HG03432 (cell line): ENCODE data around the gene CLNS1A.
"Not testable (repeated sequence)": the region's sequence is repeated elsewhere in the genome, so short reads cannot be mapped to it uniquely, and the experiment has no call there.

Experiments
- ATAC-seq: cut with Tn5 transposase; IDR thresholded peaks from one replicate; pipeline ENCODE4 v1.9.1; 2021; ENCODE audit warnings: mild to moderate bottlenecking, moderate library complexity; ENCODE audit not compliant: unreplicated experiment

CLNS1A gene

DNA sequence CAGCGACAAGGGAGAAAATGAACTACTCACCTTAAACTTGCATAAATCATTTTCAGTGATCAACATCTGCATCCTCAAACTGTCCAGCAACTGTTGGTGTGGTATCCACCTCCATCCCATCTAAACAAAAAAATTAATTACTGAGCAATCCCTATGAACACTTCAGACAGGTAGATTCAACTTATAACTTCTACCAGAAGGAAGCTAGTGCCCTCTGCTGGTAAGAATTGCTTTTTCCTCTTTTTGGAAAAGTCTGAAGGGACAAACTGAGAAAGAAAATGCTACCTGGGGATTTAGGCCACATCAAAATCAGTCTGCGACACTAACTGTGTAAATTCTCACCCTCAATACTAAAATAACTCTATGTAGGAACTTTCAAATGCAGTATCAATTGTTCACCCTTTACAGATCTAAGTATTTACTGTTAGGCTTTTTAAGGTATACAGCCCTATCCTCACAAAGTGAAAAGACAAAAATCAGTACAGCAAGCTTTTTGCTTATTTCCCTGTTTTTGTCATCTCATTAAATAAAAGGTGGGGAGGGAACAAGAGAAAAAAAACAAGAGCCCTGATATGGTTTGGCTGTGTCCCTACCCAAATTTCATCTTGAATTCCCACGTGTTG lies 17.9 kb downstream of the CLNS1A start:
- no peak for ATAC-seq

DNA sequence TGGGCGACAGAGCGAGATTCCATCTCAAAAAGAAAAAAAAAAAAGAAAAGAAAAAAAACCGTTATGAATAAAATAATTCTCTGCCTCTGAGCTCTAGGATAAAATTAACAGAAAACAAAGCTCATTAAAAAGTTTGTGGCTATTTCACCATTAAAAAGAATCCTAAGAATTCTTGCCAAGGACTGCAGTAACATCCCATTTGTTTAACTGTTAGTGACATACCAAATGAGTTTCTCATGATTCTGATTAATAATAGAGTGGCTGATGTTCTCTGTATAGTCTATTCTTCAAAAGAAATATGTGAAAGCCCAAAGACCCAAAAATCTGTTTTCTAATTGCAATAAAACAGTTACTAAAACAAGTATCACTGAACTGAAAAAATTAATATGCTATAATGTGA lies 19.7 kb downstream of the CLNS1A start:
- no peak for ATAC-seq

DNA sequence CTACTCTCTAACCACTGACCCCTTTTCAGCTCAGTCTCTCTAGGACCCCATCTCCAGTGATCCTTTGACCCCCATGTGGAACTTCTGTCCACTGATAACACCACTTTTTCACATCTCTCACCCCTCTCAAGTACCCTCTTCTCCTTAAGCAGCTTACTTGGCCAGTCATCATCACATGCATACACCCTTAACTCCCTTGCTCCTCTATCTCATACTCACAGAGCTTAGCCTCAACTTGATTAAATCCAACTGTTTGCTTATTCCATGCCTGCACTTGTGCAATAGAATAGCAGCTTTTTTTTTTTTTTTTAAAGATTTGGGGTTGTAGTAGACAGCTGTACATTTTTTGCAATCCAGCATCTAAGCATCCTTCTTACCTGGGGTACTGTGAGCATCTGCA lies 25.7 kb downstream of the CLNS1A start:
- no peak for ATAC-seq

DNA sequence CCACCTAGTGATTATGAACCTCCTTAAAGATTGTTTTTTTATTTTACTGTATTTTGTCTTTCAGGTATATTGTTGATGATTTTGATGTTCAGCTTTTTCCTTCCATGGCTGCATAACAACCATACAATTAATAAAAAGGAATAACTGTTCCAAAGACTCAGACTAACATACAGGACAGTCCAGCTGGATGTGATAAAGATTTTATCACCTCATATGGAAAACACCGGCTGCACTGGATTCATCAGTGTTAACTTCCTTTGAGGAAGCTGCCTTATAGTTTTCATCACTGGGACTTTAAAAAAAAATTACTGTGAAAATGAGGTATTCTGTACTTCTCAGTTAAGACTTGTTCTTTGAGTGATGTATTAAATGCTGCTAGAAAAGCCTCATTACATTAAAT lies 28.4 kb downstream of the CLNS1A start:
- ATAC-seq = no peak

- no peak for ATAC-seq
These were observed 33.3 kb downstream of the CLNS1A start for GRCh38 chr11:77604281-77604680.

GRCh38 chr11:77602381-77603088 lies 35.1 kb downstream of the CLNS1A start:
- no peak for ATAC-seq

- no peak for ATAC-seq
These were observed 39.4 kb downstream of the CLNS1A start for GRCh38 chr11:77598195-77598594.

GRCh38 chr11:77596626-77597025 lies 41.0 kb downstream of the CLNS1A start:
- ATAC-seq = no peak

DNA sequence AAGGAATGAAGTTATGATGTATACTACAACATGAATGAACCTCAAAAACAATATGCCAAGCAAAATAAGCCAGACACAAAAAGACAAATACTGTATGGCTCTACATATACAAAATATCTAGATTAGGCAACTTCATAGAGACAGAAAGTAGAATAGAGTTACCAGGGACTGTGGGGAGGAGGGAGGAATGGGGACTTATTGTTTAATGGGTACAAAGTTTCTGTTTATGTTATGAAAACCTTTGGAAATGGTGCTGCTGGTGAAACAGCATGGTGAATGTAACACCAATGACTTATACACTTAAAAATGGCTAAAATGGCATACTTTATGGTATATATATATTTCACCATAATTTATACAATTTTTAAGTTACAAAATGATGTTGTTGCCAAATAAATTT lies 43.7 kb downstream of the CLNS1A start:
- no peak for ATAC-seq

DNA sequence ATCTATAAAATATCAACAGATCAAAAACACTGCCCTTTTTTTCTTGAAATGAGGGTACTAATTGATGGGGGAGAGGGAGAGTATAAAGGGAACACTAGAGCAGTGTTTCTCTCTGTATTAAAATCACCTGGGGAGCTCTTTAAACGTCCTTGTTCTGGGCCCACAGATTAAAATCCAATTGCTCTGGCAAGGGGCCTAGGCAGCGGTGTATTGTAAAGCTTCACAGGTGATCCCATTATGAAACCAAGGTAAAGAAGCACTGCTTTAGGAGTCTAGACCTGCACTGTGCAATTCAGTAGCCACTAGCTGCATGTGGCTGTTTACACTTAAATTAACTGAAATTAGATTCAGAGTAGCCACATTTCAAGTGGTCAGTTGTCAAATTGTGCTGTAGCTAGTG lies 44.9 kb downstream of the CLNS1A start:
- ATAC-seq = no peak

GRCh38 chr11:77590194-77590782 lies 47.3 kb downstream of the CLNS1A start:
- no peak for ATAC-seq

DNA sequence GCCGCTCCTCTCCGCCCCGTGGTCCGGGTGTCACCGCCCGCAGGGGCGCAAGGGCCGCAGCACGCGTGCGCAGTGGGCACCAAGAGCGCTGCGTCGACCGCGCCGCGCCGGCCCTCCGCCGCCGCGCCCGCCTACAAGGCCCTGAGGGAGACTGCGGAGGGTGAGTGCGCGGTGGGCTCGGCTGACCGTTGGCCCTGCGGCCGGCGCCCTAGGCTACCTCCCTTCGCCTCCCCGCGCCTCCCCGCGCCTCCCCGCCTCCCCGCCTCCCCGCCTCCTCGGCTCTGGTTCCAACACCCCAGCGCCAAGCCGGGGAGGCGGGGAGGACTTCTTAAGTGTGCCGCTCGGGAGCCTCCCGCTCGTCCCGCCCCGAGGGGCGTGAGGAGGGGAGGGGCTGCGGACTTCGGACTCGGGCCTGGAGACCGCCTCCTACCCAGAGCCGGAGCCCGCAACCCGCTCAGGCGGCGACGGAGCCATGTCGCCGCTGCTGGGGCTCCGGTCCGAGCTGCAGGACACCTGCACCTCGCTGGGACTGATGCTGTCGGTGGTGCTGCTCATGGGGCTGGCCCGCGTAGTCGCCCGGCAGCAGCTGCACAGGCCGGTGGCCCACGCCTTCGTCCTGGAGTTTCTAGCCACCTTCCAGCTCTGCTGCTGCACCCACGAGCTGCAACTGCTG lies 47.9 kb downstream of the CLNS1A start, which contains the start of gene AQP11:
Gene AQP11 (plus strand): TSS at position 433 of the 673 bp plus-strand sequence. CDS start 40 bp downstream, at position 473.
- ATAC-seq = peak; percentile 94

DNA sequence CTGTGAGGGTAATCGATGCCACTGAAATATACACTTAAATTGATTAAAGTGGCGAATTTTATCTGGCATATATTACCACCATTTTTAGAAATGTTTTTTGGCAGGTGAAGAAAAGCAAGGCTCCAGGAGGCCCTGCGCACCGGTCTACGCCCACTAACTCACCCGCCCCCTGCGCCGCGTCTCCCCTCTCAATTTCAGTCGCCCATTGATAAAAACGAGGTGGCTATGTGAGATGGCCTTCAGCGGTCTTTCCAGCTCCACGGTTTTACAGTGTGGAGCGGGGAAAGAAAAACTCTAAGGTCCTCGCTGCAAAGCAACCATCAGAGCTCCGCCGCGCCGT lies 48.4 kb downstream of the CLNS1A start:
- ATAC-seq = peak; percentile 33

GRCh38 chr11:77580712-77581337 lies 56.8 kb downstream of the CLNS1A start:
- no peak for ATAC-seq

- not testable (repeated sequence) for ATAC-seq
These were observed 62.2 kb downstream of the CLNS1A start for GRCh38 chr11:77575428-77575827.

GRCh38 chr11:77570896-77571295 lies 66.7 kb downstream of the CLNS1A start:
- ATAC-seq = not testable (repeated sequence)

DNA sequence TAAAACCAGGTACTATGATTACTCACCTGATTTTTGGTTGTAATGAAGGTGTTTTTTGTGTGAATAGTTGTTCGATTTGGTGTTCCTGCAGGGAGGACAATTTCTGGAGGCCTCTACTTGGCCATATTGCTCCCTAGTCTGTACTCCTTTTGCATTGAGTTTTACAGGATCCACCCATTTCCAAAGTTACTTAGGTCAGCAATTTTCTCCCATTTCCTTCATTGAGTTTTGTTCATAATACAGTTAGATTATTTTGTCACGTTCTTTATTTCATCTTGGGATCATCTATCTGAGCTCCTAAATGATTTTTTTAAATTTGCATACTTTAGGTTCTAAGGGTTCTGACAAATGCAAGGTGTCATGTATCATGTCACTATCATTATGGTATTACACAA lies 67.9 kb downstream of the CLNS1A start:
- ATAC-seq = no peak

DNA sequence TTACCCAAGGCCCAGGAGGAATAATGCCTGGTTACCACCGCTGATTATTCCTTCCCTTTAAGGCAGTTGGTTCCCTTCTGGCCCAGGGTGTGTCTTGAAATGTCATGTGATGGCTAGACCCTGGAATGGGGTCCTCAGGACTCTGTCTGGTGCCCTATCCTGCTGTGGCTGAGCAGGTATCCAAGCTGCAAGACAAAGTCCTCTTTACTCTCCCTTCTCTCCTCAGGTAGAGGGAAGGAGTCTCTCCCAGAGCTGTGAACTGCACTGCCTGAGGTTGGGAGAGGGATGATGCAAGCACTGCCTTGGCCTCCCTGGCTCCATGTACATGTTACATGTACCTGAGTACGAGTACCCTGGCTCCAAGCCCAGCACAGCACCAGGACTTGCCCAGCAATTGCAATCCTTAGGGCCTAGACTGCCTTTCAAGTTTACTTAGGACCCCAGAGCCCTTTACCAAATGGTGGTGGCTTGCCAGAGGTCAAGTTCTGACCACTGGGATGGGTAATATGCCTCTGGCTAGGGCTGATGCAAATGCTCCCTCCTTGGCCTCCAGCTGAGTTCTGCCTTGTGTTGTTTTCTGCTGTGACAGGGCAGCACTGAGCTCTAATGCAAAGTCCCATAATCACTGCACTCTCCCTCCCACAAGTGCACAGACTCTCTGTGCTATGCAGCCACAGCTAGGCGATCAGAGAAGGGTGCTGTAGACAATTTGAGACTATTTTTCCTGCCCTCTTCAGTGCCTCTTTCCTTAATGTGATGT lies 68.5 kb downstream of the CLNS1A start:
- ATAC-seq = no peak

GRCh38 chr11:77568306-77568705 lies 69.3 kb downstream of the CLNS1A start:
- no peak for ATAC-seq
